Measurements from ENCODE around the gene MT1F.

DNA sequence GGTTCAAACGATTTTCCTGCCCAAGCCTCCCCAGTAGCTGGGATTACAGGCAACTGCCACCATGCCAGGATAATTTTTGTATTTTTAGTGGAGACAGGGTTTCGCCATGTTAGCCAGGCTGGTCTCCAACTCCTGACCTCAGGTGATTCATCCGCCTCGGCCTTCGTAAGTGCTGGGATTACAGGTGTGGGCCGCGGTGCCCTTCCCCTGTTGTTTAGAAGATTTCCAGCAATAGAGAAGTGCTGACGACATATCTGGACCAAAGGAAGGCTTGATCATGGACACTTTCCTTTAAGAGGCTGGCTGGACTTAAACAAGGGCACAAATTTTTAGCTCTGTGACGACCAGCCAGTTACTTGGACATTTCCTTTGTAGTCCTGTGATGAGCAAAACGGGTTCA lies 26.6 kb upstream of the MT1F start:
- TF ChIP-seq, protein P1, sequence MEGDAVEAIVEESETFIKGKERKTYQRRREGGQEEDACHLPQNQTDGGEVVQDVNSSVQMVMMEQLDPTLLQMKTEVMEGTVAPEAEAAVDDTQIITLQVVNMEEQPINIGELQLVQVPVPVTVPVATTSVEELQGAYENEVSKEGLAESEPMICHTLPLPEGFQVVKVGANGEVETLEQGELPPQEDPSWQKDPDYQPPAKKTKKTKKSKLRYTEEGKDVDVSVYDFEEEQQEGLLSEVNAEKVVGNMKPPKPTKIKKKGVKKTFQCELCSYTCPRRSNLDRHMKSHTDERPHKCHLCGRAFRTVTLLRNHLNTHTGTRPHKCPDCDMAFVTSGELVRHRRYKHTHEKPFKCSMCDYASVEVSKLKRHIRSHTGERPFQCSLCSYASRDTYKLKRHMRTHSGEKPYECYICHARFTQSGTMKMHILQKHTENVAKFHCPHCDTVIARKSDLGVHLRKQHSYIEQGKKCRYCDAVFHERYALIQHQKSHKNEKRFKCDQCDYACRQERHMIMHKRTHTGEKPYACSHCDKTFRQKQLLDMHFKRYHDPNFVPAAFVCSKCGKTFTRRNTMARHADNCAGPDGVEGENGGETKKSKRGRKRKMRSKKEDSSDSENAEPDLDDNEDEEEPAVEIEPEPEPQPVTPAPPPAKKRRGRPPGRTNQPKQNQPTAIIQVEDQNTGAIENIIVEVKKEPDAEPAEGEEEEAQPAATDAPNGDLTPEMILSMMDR (conservative IDR thresholded peaks at IDR 0.05 in 1 of 2, IDR thresholded peaks at IDR 0.05 in 1 of 2; ENCODE audit: low read depth in 1 of 2, low read length in 2 of 2), result no peak
- TF ChIP-seq EZH2 (IDR thresholded peaks at IDR 0.05; ENCODE audit: low read length, missing control alignments), result no peak

Measured in fibroblast of lung (primary cell).